ENCODE measurements around the gene ZNF423.

DNA sequence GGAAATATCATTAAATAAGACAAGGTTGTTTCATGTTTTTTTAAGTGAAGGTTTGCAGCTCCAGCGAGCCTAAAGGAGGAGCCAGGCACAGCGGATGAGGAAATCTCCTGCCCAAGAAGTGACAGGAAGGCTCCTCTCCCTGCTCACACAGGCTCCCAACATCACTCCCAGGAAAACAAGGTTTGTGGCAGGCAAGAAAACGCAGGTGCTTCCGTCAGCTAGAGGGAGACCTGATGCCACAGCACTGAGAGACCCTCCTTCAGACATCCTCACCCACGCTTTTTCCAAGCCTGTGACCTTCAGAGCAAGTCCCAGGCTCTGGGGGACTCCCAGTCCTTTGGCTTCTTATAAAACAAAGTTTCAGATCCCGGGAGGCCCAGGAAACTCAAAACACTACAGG is 89.7 kb downstream of the ZNF423 start:
- TF ChIP-seq CTBP1 (IDR thresholded peaks at IDR 0.05; ENCODE audit: borderline replicate concordance) (no peak), HDGF (IDR thresholded peaks at IDR 0.05; ENCODE audit: borderline replicate concordance) (no peak), SP1 (IDR thresholded peaks at IDR 0.05) (no peak), ELF4 (IDR thresholded peaks at IDR 0.05) (no peak), L3MBTL2 (conservative IDR thresholded peaks at IDR 0.05) (no peak), LEF1 (IDR thresholded peaks at IDR 0.05; ENCODE audit: borderline replicate concordance) (no peak), NFRKB (IDR thresholded peaks at IDR 0.05) (no peak), FOXA1 (IDR thresholded peaks at IDR 0.05) (no peak)
